T follicular helper cell (primary cell): Measurements from ENCODE around the gene CBFA2T3.

Source experiments
- DNase-seq: peaks from one replicate; pipeline ENCODE4 v3.0.0-alpha.2; 2020; ENCODE audit warnings: low read depth

CBFA2T3 gene

DNA sequence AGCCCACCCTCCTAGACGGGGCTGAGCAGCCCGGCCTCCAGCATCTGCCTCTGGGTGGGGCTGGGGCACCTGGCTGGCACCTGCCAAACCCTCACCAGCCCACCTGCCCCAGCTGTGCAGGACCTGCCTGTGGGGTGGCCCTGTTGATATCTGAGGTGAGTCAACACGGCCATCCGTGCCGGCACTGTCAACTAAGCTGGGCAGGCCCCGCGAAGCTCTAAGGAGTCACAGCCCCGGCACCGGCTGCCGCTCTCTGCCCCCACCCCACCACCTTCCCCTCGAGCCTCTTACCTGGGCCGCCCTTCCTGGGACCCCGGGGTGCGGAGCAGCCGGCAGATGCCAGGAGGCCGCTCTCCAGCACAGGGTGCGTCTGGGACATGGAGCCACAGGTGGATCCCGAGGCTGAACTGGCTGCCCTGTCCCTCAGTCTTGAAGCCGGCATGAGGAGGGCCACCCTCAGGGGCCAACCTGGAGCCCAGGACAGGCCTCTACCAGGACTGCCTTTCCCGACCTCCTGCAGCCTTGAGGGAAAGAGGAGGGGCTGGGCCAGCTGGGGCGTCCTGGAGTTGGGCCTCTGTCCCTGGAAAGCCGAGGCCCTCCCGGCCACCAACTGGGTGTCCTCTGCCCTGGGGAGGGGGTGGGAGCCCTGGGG, 515 bp downstream of the CBFA2T3 start:
- no peak for DNase-seq

DNA sequence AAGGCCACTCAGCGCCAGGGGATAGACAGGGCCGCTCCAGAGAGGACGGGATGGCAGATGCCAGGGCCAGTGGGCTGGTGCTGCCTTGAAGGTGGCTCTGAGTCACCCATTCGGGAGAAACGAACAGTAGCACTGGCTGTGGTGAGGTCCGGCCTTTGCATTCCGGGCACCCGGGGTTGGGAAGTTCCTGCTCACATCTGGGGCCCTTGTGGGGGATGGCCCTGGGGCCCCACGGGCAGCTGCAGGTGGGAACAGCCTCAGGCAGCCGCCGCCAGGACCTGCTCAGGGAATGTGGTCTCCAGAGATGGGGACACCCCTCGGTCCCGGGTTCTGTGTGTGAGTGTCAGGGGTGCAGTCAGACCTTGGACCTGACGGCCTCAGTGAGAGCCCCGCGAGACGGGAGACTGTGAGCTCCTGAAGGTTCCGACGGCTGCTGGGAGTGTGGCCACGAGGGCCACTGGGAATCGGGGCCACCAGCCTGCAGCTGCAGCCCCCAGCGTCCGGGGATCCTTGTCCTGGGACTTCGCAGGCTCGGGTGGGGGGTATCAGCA, 1.4 kb downstream of the CBFA2T3 start:
- no peak for DNase-seq

DNA sequence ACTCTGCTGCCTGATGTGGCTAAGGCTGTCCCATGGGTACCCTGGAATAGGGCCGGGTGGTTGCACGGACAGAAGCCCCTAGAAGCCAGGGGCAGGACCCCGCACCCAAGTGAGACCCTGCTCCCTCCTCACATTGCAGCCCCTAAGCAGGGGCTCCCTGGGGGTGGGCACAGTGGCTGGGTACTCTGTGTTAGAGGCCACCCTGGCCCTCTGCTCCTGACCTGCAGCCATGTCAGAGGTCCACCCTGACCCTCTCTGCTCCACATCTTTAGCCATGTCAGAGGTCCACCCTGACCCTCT, 2.1 kb downstream of the CBFA2T3 start:
- DNase-seq = no peak

DNA sequence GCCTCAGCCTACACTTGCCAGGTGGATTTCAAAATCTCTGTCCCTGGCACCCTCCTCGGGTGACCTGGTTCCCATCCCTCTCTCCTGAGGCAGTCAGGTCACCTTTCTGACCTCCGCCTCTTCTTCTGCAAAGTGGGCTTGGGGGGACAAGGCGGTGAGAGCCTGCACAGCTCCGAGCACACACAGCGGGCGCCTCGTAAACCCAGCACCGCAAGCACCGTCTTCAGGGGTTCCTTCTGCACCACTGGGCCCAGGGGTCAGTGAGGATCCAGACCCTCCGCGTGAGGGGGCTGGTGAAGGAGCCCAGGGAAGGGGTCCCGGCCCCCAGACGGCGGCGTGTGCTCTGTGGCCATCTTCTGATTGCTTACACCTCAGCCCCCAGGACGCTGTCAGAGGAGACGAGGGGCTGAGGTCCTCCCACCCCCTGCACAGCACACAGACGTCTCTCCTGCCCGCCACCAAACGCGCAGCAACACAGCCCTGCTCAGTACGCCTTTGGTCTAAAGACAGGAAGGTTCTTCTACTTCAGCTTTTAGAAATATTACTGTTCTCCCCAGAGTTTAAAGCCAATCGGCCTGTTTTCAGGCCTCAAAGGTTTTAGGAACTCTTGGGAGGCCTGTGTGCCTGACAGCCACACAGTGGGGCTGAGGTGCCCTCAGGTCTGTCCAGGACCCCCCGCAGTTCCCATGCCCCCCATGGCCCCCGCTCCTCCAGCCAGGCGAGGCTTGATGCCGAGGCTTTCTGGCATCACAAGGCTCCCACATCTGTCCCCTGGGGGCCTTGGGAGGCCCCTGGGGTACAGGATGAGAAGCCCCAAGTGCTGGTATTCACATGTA, 2.7 kb downstream of the CBFA2T3 start:
- DNase-seq = no peak

DNA sequence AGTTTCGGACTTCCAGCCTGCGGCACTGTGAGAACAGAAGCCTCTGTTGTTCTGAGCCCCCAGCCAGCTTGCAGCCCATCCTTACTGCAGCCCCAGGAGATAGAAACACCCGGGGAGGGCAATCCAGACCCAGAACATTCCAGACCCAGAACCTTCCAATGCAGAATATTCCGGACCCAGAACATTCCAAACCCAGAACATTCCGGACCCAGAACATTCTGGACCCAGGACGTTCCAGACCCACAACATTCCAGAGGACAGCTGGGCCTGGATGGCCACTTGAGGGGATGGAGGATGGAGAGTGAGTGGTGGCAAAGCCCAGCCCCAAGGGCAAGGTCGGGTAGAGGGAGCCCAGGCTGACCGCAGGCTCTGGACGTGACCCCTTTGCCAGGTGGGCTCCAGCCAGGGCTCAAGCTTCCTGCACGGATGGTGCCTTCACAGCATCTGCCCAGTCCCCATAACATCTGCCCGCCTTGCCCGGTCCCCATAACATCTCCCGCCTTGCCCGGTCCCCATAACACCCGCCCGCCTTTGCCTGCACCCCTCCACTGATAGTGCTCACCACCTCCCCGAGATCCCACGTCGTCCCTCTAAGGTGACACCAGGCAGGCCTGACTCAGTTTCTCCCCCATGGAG, 3.5 kb downstream of the CBFA2T3 start:
- DNase-seq = no peak

DNA sequence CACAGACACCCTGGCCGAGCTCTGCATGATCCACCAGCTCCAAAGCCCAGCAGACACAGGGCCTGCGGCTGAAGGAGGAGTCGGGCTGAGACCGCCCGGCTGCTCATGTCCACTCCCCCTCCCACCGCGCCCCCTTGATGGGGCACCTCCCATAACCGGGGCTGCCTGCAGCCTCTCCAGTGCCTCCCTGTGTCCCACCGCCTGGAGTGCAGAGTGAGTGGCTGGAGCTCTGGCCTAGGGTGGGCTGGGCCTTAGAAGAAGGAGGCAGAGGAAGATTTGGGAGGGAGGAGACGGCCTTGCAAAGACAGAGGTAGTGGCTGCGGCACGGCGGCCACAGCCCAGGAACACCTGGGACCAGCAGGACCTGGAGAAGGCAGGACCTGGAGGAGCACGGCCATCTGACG, 4.0 kb downstream of the CBFA2T3 start:
- no peak for DNase-seq

DNA sequence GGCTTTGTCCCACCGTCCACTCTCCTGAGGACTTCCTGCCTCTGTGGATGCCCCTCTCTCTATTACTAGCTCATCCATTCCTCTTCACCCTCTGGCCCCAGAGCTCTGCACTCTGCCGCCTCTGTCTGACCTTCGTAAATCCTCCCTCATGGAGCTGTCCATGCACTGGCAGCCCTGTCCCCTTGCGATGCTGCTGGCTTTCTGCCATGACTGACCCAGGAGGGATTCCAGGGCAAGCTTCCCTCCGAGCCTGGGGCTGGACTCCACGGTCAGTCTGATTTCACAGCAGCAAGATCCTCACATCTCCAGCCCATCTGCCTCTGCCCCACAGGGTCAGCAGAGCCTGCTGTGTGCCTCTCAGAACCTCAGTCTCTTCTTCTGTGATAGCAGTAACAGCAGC, 4.7 kb downstream of the CBFA2T3 start:
- no peak for DNase-seq

DNA sequence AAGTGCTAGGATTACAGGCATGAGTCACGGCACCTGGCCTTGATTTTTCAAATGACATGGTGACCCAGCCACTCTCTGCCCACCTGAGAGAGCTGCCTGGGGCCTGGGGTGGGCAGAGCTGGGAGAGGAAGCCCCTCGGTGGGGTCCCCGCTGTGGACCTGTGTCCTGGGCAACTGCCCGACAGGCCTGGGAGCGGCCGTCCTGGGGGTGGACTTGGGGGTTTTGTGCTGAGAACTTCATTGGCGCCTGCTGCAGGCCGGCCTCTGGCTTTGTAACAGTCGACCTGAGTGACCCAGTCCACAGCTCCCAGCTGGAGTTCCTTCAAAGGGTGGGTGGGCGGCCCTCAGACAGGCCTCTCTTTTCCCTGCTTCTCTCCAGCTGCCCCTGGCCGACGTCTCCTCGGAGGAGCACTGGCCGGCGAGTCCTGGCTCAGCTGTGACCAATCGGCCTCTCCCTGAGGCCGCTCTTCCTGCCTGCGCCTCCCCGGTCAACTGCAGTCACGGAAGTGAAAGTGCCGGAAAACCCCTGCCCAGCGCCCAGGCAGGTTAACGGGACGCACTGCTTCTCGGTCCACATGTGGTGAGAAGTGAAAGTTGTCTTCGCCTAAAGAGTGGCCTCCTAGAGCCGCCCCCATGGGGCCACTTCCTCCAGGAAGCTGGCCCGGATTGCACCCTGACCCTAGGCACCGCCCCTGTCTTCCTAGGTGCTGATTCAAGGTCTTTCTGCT, 5.5 kb downstream of the CBFA2T3 start:
- no peak for DNase-seq

DNA sequence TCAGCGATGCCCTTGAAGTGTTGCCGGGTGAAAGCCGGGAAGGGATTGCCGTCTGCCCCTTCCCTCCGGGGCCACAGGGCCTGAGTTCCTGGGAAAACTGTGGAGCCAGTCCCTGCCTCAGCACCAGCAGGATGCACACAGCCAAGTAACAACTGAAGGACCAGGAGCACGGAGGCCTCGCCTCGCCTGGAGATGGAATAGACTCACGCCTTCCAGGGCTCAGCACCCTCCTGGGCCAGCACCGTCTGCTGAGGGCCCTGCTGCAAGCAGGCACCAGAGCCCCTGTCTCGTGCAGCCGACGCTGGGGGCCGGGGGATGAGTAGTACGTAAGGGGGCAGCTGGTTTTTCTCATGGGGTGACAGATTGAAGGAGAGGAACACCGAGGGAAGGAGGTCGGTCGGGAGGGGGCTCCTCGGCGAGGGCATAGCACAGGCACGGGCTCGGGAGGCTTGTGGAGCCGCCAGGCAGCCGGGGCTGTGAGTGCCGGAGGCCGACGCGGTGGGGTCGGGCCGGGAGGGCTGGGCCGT, 6.4 kb downstream of the CBFA2T3 start:
- DNase-seq = no peak

DNA sequence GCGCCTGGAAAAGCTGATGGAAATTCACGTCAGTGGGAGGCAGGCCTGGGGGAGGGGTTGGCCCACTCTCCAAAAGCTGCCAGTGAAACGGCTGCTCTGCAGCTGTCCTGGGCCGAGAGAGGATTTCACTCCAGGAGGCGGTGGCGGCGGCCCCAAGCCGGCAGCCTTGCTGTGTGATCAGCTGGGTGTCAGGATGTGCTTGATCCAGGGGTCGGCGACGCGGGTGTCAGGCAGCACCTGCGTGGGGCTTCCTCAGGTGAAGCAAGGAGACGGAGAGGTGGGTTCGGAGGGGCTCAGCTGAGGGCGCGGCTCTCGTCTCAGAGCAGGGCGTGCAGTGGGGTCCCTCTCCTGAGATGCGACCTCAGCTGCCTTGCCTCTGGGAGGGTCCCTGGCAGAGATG, 7.0 kb downstream of the CBFA2T3 start:
- DNase-seq = no peak

DNA sequence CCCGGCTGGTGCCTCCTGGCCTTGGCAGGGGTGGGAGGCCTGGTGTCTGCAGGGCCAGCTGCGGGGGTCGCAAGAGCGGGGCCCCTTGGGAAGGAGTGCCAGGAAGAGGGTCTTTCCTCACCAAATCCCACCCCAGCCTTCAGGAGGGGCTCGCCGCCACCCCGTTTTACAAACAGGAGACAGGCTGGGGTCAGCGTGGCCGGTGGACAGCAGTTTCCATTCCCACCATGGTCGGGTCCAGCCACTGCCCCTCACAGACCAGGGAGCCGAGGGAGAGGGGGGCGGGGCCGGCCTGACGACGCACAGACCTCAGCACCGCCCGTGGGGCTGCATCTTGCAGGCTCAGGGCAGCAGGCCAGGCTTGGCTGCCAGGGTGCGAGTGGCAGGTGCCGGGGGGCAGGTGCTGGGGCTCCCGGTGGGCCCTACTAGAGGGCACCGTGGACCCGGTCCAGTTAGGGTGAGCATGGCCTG, 7.6 kb downstream of the CBFA2T3 start:
- DNase-seq = no peak

DNA sequence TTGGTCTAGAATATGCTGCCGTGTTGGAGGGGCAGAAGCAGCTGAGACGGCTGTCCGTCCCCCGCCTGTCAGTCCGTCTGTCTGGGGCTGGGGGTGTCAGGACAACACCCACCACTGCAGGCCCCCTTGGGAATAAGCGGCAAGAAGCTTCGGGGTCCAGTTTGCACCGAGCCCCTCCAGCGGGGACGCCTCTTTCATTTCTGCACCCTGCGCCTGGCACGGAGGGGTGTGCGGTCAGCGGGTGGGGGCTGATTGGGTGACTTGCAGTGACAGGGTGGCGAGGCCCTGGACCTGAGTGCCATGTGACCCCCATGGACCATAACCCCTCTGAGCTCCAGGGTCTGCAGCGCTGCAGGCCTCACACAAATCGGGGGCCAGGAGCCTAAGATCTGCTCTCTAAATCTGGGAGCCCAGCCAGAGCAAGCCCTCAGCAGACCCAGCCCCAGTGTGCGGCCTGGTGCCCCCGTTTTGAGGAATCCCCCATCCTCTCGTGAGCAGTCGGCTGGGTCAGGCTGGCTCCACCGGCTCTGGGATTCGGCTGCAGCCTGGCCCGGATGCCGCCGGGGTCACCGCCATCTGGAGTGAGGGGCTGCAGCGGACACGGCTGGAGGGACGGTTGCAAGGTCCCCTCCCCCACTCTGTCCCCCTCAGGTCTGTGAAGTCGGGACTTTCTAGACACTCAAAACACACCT, 8.3 kb downstream of the CBFA2T3 start:
- DNase-seq = no peak

DNA sequence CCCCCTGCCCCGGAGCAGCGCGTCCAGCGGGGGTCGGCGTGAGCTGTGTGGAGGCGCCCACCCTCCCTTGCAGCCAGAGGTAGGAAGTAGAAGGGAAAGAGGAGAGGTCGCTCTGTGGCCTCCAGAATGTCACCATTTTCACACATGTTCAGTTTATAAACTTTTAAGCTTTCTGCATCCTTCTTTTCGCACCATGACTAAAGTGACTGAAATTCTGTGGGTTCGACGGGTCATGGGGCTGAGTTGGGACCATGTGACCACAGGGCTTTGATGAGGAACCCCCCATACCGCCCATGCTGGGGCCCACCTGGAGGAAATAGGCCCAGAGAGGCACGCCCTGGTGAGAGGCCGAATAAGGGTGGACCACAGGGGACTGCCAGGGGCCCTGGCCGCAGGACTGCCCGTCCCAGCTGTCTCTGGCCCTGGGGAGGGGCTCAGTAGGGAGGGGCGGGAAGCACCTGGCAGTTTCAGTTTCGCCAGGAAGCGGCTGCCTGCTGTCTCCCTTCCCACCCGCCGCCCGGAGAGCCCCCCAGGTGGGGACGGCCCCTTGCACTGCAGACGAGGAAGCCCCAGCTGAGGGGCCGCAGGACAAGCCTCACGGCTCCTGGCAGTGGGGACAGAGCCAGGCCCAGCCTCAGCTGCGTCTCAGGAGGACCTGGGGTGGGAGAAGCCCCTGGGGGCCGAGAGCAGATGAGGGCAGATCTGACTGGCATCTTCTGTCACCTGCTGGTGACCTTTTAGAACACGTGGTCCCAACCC, 9.0 kb downstream of the CBFA2T3 start:
- no peak for DNase-seq

DNA sequence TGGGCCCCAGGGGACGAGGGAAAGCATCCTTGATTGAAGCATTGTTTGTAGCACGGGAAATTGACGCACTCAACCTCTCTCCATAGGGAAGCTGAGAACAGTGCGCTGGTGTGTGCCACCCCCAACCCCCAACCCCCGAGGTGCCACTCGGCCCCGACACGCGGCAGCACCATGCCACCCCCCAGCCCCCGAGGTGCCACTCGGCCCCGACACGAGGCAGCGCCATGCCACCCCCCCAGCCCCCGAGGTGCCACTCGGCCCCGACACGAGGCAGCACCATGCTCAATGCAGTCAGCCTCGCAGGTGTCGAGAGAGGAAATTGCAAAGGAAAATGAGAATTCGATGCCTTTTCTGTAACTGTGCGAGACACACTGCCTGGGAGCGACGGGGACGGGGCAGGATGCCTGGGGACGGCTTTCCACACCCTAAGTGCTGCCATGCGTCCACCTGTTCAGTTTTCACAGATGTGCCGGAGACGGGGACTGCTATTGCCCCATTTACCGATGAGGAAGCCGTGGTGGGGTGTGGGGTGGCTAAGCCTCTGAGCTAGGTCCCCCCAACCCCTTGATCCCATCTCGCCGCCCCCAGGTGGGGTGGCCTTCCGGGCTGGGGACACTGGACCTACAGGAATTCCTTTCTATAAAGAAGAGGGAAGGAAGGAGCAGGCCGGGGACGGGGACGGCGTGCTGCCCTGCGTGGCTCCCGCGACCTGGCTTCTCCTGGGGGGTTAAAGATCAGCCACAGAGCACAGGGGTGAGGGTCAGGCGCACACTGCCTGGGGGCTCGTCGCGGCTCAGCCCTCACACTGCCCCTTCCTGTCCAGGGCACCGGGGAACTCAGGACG, 9.8 kb downstream of the CBFA2T3 start:
- no peak for DNase-seq

DNA sequence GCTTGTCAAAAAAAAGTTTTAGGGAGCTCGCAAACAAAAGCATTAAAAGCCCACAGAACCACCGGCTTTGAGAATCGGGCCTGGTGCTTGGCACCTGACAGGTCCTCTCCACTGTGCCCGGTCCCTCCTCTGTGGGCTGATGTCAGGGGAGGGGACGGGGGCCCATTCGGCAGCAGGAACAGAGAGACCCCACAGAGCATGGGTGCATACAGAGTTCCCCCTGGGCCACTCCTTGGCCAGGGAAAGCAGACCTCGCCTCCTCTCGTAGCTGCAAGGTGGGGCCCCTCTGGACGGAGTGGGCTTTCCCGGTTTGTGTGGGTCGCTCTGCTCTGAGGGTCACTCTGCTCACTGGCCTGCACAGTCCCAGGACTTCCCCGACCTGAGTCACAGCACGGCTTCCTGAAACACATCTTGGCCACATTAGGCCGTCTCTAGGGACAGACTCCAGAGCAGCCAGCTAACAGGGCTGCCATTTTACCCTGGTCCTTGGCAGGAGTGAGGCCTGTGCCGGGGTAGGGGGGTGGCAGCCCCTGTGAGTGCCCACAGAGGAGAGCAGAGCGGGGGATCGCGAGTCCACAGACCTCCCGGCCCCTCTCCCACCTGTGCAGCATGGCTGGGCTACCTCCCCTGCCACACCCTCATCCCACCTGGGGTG, 11.1 kb downstream of the CBFA2T3 start:
- DNase-seq = no peak

DNA sequence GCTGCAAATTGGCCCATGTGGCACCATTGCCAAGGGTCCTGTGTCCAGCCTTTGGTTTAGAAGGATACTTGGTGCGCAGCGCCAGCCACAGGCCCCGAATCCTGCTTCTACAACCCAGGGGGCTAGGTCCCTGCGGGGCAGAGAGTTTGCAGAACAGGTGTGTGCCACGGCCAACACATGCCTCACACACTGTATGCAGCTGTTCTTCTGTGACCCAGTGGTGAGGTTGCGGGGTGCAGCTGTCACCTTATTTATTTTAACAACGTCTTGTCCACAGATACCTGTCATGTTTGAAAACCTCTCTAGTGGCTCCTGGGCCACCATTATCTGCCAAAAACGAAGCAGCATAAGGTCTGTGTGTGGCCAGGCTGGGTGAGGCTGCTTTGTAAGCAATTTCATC, 11.6 kb downstream of the CBFA2T3 start:
- DNase-seq = no peak

DNA sequence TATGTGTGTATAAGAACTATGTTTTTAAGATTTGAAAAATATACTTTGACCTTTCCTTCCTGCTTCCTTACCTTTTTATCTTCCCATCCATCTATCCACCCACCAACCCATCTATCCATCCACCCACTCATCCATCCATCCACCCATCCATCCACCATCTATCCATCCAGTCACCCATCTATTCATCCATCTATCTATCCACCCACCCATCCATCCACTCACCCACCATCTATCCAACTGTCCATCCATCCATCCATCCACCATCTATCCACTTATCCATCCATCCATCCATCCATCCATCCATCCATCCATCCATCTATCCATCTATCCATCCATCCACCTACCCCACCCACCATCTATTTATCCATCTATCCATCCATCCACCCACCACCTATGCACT, 12.4 kb downstream of the CBFA2T3 start:
- DNase-seq = no peak

DNA sequence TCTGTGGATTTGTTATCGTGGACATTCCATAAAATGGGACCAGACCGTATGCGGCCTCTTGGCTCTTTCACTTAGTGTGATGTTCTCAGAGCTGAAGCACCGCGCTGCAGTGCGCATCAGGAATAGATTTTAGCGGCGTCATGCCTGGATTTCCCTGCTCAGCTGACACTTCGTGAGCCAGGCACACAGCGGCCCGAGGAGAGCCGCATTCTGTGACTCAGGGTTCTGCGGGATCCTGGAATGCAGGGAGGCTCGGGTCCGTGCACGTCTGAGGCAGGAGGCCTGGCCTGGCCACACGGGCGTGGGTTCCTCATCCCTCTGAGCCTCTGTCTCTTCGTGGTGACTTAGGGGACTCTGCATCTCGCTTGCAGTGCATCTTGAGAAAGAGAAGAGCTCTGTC, 13.4 kb downstream of the CBFA2T3 start:
- no peak for DNase-seq

DNA sequence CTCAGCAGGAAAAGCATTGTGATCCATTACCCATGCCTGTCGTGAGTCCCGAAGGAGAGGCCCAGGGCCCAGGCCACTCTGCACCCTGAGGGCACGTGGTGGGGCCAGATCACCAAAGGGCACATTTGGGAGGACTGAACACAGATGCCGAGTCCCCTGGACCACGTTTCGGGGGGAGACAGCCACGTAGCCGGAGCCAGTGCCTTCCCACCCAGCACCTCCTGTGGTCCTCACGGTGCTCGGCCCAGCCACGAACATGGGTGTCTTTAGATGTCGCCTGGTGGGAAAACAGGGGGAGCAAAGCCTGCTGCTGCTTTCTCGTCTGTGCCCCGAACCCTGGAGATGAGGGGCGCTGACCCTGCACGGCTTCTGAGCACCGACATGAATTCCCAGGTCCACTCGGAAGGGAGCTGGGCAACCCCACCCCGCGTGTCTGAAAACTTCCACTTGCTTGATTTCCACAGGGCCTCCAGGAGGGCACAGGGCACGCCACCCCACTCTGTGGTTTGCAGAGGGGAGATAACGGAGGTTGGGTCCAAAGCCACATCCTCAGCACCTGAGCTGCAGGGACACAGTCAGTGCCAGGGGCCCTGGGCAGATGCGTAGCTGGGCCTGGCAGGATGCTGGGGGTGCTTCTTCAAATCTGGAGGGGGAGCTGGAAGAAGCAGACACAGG, 14.4 kb downstream of the CBFA2T3 start:
- DNase-seq = no peak
